Keratinocyte (primary cell): ENCODE data around the gene ZNF134. TPM values are rescaled to one million over a fixed set of nuclear protein-coding genes. Genes with fewer than 3 reads are reported as not detected.

Experiments used
- DNase-seq: peaks from one replicate; pipeline ENCODE4 v3.0.0-alpha.2; 2011; ENCODE audit warnings: low read depth, missing footprints, low spot score
- FAIRE-seq: peaks from 2 replicates; lab custom pipeline; 2011; peaks lifted over from hg19 to GRCh38; lab: Jason Lieb, UNC
- H2AFZ ChIP-seq: 2 replicates; pipeline ENCODE4 v1.6.0; 2012; ENCODE audit warnings: low read length, control low read depth, inconsistent platforms; ENCODE audit not compliant: control insufficient read depth
- H3K27ac ChIP-seq: 2 replicates; pipeline ENCODE4 v1.5.1; 2011; ENCODE audit warnings: low read length; ENCODE audit not compliant: control insufficient read depth, insufficient read depth
- H3K27me3 ChIP-seq: 3 replicates; pipeline ENCODE4 v1.6.0; 2011; ENCODE audit warnings: low read length; ENCODE audit not compliant: control insufficient read depth, insufficient read depth; ENCODE audit errors: extremely low read depth
- H3K36me3 ChIP-seq, 2 experiments: 2 replicates in 1 of 2; 3 replicates in 1 of 2; pipeline ENCODE4 v1.5.1; 2011; ENCODE audit warnings: low read length in 2 of 2, mild to moderate bottlenecking in 1 of 2; ENCODE audit not compliant: control insufficient read depth in 2 of 2, insufficient read depth in 2 of 2; ENCODE audit errors: extremely low read depth in 1 of 2
- H3K4me1 ChIP-seq: 3 replicates; pipeline ENCODE4 v1.5.1; 2011; ENCODE audit warnings: low read length; ENCODE audit not compliant: control insufficient read depth, insufficient read depth; ENCODE audit errors: extremely low read depth
- H3K4me2 ChIP-seq: 3 replicates; pipeline ENCODE4 v1.6.0; 2011; ENCODE audit warnings: low read depth, low read length; ENCODE audit not compliant: control insufficient read depth, insufficient read depth; ENCODE audit errors: extremely low read depth
- H3K4me3 ChIP-seq, 3 experiments: fragments of 200-600 bp in 1 of 3; sonication (generic) in 1 of 3; 2 replicates in 2 of 3; 3 replicates in 1 of 3; pipeline ENCODE4 v1.5.1; 2011 to 2016; ENCODE audit warnings: low read length in 3 of 3, mild to moderate bottlenecking in 3 of 3, control low read depth in 2 of 3, inconsistent platforms in 1 of 3, low read depth in 1 of 3, mixed read lengths in 1 of 3, mixed run types in 1 of 3, moderate library complexity in 1 of 3; ENCODE audit not compliant: control insufficient read depth in 2 of 3, insufficient read depth in 2 of 3; ENCODE audit errors: extremely low read depth in 1 of 3
- H3K79me2 ChIP-seq: 2 replicates; pipeline ENCODE4 v1.6.0; 2012; ENCODE audit warnings: low read length; ENCODE audit not compliant: control insufficient read depth, insufficient read depth
- H3K9ac ChIP-seq: 3 replicates; pipeline ENCODE4 v1.6.0; 2011; ENCODE audit warnings: low read length; ENCODE audit not compliant: control insufficient read depth, insufficient read depth; ENCODE audit errors: extremely low read depth
- H3K9me1 ChIP-seq: 3 replicates; pipeline ENCODE4 v1.6.0; 2011; ENCODE audit warnings: low read length; ENCODE audit not compliant: control insufficient read depth, insufficient read depth; ENCODE audit errors: extremely low read depth
- H3K9me3 ChIP-seq: 2 replicates; pipeline ENCODE4 v1.5.1; 2012; ENCODE audit warnings: low read depth, low read length; ENCODE audit not compliant: control insufficient read depth
- H4K20me1 ChIP-seq: 3 replicates; pipeline ENCODE4 v1.6.0; 2011; ENCODE audit warnings: low read length; ENCODE audit not compliant: control insufficient read depth, insufficient read depth; ENCODE audit errors: extremely low read depth
- CTCF ChIP-seq, 3 experiments: IDR thresholded peaks in 1 of 3; conservative IDR thresholded peaks in 1 of 3; optimal IDR thresholded peaks in 1 of 3; 2 replicates in 2 of 3; 3 replicates in 1 of 3; pipeline versions ENCODE3 to v1.5.1; 2011; ENCODE audit warnings: low read length in 3 of 3, mild to moderate bottlenecking in 3 of 3, moderate library complexity in 2 of 3, control low read depth in 1 of 3, inconsistent platforms in 1 of 3; ENCODE audit not compliant: insufficient read depth in 2 of 3; ENCODE audit errors: extremely low read depth in 1 of 3
- EZH2 ChIP-seq: IDR thresholded peaks from one replicate; pipeline ENCODE4 v1.6.1; 2012; ENCODE audit warnings: inconsistent platforms, mild to moderate bottlenecking, low read length, moderate library complexity
- dilution Hi-C: fragments of 300-500 bp; cut with MboI; formaldehyde crosslinking; loops from one replicate; pipeline ENCODE4 v1.7.0; 2020; ENCODE audit warnings: low sequenced_read_pairs; ENCODE audit not compliant: extremely low pct_ligation_motif_present
- polyA minus RNA-seq, 3 experiments: library from RNA; depleted of rRNA, polyadenylated mRNA; stranded (reverse); fragments of >200 nt; gene quantifications; 1 replicate in 1 of 3; 2 replicates in 1 of 3; 3 replicates in 1 of 3; pipeline ENCODE4 v1.2.3, GENCODE V29; 2011
- polyA plus RNA-seq, 5 experiments: library from polyadenylated mRNA; depleted of rRNA in 3 of 5; stranded (reverse) in 3 of 5; stranded (forward) in 1 of 5; unstranded in 1 of 5; fragments of >200 nt; gene quantifications; 1 replicate in 1 of 5; 2 replicates in 3 of 5; 3 replicates in 1 of 5; pipeline versions ENCODE4 v1.2.1 to v1.2.3, GENCODE V29; 2011 to 2012; ENCODE audit warnings: missing spikeins in 2 of 5, low read depth in 1 of 5, low replicate concordance in 1 of 5

Gene ZNF134
- 10.7 to 12.9 TPM (median 12.1 TPM) in 3 replicates for polyA plus RNA-seq
- 10.0 TPM for polyA plus RNA-seq (2011; ENCODE audit: low read depth)
- 6.1 and 11.1 TPM in 2 replicates for polyA plus RNA-seq (2011; cell fraction: cytosol; rRNA removed)
- 10.4 and 12.7 TPM in 2 replicates for polyA plus RNA-seq (2011; cell fraction: nucleus; rRNA removed)
- polyA plus RNA-seq (2012; ENCODE audit: low replicate concordance), result 8.2 and 13.6 TPM in 2 replicates
- 5.2 to 13.7 TPM (median 11.2 TPM) in 3 replicates for polyA minus RNA-seq
- 13.2 TPM for polyA minus RNA-seq (2011; cell fraction: cytosol; rRNA and poly(A)+ RNA removed)
- 10.3 and 21.1 TPM in 2 replicates for polyA minus RNA-seq (2011; cell fraction: nucleus; rRNA and poly(A)+ RNA removed)

GRCh38 chr19:57613941-57614743, at the start of gene ZNF134:
Gene ZNF134, plus strand, starts transcription at chr19:57614242. Its CDS starts 5,227 bp downstream, at chr19:57619469.
- H3K27ac ChIP-seq, result peak within 1 kb of the TSS; percentile 60
- dilution Hi-C loops, result no loop called here

GRCh38 chr19:57566396-57567265, 47.4 kb upstream of the ZNF134 start:
- H3K79me2 ChIP-seq, result no peaks in the 10 kb centered on the region

More at GRCh38 chr19:57613941-57614743, at the start of gene ZNF134:
- Histone ChIP-seq H3K4me2 (peak within 1 kb of the TSS; percentile 78), H3K9ac (peak within 1 kb of the TSS; percentile 86), H3K4me3 (peak within 1 kb of the TSS; percentile 90 to 97 (median 93)), H3K9me3 (peaks cover 36% of the 10 kb centered on the region), H3K27me3 (no peaks in the 10 kb centered on the region), H3K4me1 (peaks cover 8% of the 10 kb centered on the region), H3K36me3 (peaks cover 14 to 35% of the 10 kb centered on the region in 2 experiments), H4K20me1 (no peaks in the 10 kb centered on the region), H3K79me2 (peaks cover 52% of the 10 kb centered on the region), H3K9me1 (no peaks in the 10 kb centered on the region), H2AFZ (peak within 1 kb of the TSS; percentile 96)
- TF ChIP-seq EZH2, result no peak
- TF ChIP-seq CTCF (optimal IDR thresholded peaks at IDR 0.05 in 1 of 3, IDR thresholded peaks at IDR 0.05 in 1 of 3, conservative IDR thresholded peaks at IDR 0.05 in 1 of 3; ENCODE audit: extremely low read depth in 1 of 3, insufficient read depth in 2 of 3, low read length in 3 of 3), result peak in 1 of 3 experiments; percentile 29
- FAIRE-seq (no peak), DNase-seq (peak; percentile 55)

More at GRCh38 chr19:57566396-57567265, 47.4 kb upstream of the ZNF134 start:
- Histone ChIP-seq H3K9ac (no peak overlapping the region), H3K4me1 (no peaks in the 10 kb centered on the region), H3K4me2 (no peak overlapping the region), H3K27ac (no peak overlapping the region), H2AFZ (no peak overlapping the region), H3K27me3 (no peaks in the 10 kb centered on the region), H3K9me3 (peaks cover 28% of the 10 kb centered on the region), H3K4me3 (no peak overlapping the region), H3K9me1 (no peaks in the 10 kb centered on the region), H3K36me3 (no peaks in the 10 kb centered on the region), H4K20me1 (no peaks in the 10 kb centered on the region)
- TF ChIP-seq CTCF (optimal IDR thresholded peaks at IDR 0.05 in 1 of 3, IDR thresholded peaks at IDR 0.05 in 1 of 3, conservative IDR thresholded peaks at IDR 0.05 in 1 of 3; ENCODE audit: extremely low read depth in 1 of 3, insufficient read depth in 2 of 3, low read length in 3 of 3), result no peak
- no peak for TF ChIP-seq EZH2
- no peak for DNase-seq
- dilution Hi-C loops, result no loop called here
- FAIRE-seq, result no peak
